Measurements from ENCODE around the gene DDN. TPM values are rescaled to one million over a fixed set of nuclear protein-coding genes. Genes with fewer than 3 reads are reported as not detected.

The DDN gene
- total and polyA plus RNA-seq, 2 donors from 2014 or later, result 27.0 TPM; not detected in 1

DNA sequence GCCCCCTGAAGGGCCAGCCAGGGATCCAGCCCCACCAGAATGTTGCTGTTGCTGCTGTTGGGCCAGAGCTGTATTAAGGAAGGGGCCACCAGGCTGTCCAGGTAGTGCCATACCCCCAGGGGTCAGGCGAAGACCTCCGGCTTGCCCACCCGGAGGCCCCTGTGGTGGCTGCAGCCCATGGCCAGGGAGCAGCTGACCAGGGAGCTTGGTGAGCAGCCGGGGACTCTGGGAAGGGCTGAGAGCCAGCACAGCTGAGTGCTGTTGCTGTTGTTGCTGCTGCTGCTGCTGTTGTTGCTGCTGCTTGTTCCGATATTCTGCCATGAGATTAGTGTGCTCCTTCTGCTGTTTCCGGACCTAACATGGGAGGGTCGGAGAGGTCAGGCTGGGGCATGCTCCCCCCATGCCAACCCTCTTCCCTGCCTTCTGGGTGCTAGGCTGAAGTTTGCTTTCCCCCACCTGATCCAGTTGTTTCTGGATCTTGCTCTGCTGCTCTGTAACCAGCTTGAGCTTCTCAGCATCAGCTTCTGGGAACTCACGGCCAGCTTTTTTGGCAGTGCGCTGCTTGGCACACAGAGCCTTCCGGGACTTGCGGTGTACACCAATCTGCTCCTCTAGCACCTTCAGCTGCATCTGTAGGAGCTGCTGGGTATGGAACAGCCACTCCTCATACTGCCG, 34.6 kb upstream of the DDN start:
- Histone ChIP-seq H3K4me1 (ENCODE audit: control insufficient read depth in 2 of 3, insufficient read depth in 2 of 3, low read depth in 1 of 3, low read length in 3 of 3) (no peaks in the 10 kb centered on the region), H3K27ac (ENCODE audit: low read depth in 2 of 2, low read length in 2 of 2) (no peak overlapping the region), H3K9me3 (ENCODE audit: control insufficient read depth in 2 of 3, insufficient read depth in 1 of 3, low read length in 3 of 3) (no peaks in the 10 kb centered on the region), H3K4me3 (ENCODE audit: low read length in 3 of 3) (no peak overlapping the region), H3K27me3 (ENCODE audit: control insufficient read depth, insufficient read depth, low read length) (no peaks in the 10 kb centered on the region), H3K36me3 (ENCODE audit: control insufficient read depth in 2 of 3, insufficient read depth in 3 of 3, low read length in 3 of 3) (peaks cover 0 to 49% (median 38%) of the 10 kb centered on the region in 3 donors), H3K9ac (ENCODE audit: low read length in 3 of 3) (no peak overlapping the region)
- FAIRE-seq, result no peak
- intact Hi-C loops (cut with DNase I), result no loop called here
- TF ChIP-seq, protein P1, sequence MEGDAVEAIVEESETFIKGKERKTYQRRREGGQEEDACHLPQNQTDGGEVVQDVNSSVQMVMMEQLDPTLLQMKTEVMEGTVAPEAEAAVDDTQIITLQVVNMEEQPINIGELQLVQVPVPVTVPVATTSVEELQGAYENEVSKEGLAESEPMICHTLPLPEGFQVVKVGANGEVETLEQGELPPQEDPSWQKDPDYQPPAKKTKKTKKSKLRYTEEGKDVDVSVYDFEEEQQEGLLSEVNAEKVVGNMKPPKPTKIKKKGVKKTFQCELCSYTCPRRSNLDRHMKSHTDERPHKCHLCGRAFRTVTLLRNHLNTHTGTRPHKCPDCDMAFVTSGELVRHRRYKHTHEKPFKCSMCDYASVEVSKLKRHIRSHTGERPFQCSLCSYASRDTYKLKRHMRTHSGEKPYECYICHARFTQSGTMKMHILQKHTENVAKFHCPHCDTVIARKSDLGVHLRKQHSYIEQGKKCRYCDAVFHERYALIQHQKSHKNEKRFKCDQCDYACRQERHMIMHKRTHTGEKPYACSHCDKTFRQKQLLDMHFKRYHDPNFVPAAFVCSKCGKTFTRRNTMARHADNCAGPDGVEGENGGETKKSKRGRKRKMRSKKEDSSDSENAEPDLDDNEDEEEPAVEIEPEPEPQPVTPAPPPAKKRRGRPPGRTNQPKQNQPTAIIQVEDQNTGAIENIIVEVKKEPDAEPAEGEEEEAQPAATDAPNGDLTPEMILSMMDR (IDR thresholded peaks at IDR 0.05; ENCODE audit: borderline replicate concordance, extremely low read depth, insufficient read depth), result no peak
- peak in 1 of 5 donors; percentile 56 for DNase-seq

DNA sequence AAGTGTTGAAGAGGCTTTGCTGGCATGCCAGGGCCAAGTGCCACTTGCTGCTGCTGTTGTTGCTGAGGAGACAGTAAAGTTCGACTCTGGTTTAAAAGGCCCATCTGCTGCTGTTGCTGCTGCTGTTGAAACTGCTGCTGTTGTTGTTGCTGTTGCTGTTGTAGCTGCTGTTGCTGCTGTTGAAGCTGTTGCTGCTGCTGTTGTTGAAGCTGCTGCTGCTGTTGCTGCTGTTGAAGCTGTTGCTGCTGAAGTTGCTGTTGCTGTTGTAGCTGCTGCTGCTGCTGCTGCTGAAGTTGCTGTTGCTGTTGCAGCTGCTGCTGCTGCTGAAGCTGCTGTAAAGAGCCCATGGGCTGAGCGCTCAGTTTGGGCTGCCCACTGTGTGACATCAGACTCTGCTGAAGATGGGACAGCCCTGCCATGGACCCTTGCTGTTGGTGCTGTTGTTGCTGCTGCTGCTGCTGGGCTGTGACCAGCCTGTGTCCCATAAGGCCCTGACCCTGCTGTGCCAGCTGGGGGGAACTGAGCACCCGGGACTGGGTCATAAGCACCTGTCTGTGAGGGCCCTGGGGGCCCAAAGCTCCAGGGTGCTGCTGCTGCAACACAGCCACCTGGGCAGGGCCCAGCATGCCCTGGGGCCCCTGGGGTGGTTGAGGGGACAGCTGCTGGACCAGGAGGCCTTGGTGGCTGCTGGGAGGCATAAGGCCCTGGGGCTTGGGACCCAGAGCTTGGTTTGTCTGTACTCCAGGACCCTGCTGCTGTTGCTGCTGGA, 33.7 kb upstream of the DDN start:
- peak in 1 of 5 donors; percentile 56 for DNase-seq
- H3K4me1 ChIP-seq (ENCODE audit: control insufficient read depth in 2 of 3, insufficient read depth in 2 of 3, low read depth in 1 of 3, low read length in 3 of 3), result no peaks in the 10 kb centered on the region
- H3K27ac ChIP-seq (ENCODE audit: low read depth in 2 of 2, low read length in 2 of 2), result no peak overlapping the region
- no peak for FAIRE-seq
- no peaks in the 10 kb centered on the region for H3K9me3 ChIP-seq (ENCODE audit: control insufficient read depth in 2 of 3, insufficient read depth in 1 of 3, low read length in 3 of 3)
- no peak overlapping the region for H3K9ac ChIP-seq (ENCODE audit: low read length in 3 of 3)
- H3K4me3 ChIP-seq (ENCODE audit: low read length in 3 of 3), result no peak overlapping the region
- peaks cover 3 to 52% (median 43%) of the 10 kb centered on the region in 3 donors for H3K36me3 ChIP-seq (ENCODE audit: control insufficient read depth in 2 of 3, insufficient read depth in 3 of 3, low read length in 3 of 3)
- TF ChIP-seq, protein P1 (IDR thresholded peaks at IDR 0.05; ENCODE audit: borderline replicate concordance, extremely low read depth, insufficient read depth), result no peak
- no peaks in the 10 kb centered on the region for H3K27me3 ChIP-seq (ENCODE audit: control insufficient read depth, insufficient read depth, low read length)
- intact Hi-C loops (cut with DNase I), result no loop called here

DNA sequence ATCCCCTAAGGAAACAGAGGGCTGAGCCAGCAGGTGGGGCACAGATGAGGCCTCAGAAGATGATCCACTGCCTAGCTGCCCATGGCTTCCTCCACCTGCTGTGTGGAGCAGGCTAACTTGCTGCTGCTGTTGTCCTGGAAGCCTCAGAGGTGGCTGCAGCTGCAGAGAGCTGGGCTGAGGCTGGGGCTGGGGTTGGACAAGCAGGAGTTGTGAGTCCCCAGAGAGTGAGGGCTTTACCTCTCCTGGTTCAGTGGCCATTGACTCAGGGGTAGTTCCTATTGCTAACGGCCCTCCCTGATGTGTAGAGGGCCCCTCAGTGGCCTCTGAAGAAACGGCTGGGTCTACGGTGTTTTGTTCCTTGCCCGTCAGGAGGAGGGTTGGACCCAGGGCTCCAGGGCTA, 33.1 kb upstream of the DDN start:
- H3K36me3 ChIP-seq (ENCODE audit: control insufficient read depth in 2 of 3, insufficient read depth in 3 of 3, low read length in 3 of 3), result peaks cover 3 to 49% (median 43%) of the 10 kb centered on the region in 3 donors
- TF ChIP-seq, protein P1 (IDR thresholded peaks at IDR 0.05; ENCODE audit: borderline replicate concordance, extremely low read depth, insufficient read depth), result no peak
- no peaks in the 10 kb centered on the region for H3K4me1 ChIP-seq (ENCODE audit: control insufficient read depth in 2 of 3, insufficient read depth in 2 of 3, low read depth in 1 of 3, low read length in 3 of 3)
- FAIRE-seq, result no peak
- no peak overlapping the region for H3K9ac ChIP-seq (ENCODE audit: low read length in 3 of 3)
- DNase-seq, result peak in 1 of 5 donors; percentile 40
- no peak overlapping the region for H3K27ac ChIP-seq (ENCODE audit: low read depth in 2 of 2, low read length in 2 of 2)
- no peak overlapping the region for H3K4me3 ChIP-seq (ENCODE audit: low read length in 3 of 3)
- no peaks in the 10 kb centered on the region for H3K27me3 ChIP-seq (ENCODE audit: control insufficient read depth, insufficient read depth, low read length)
- intact Hi-C loops (cut with DNase I), result no loop called here
- H3K9me3 ChIP-seq (ENCODE audit: control insufficient read depth in 2 of 3, insufficient read depth in 1 of 3, low read length in 3 of 3), result no peaks in the 10 kb centered on the region
